Uterus (tissue), 2 donors: ENCODE data around the gene IRF8.

Source experiments
- POLR2A ChIP-seq, 2 donors: fragments of 450-650 bp; IDR thresholded peaks; one replicate each; pipeline ENCODE4 v1.6.1; 2016; ENCODE audit warnings: antibody characterized with exemption in 2 of 2, mild to moderate bottlenecking in 1 of 2, moderate library complexity in 1 of 2
- TF ChIP-seq, protein P1 (sequence below), 4 experiments: fragments of 200-600 bp in 2 of 4; fragments of 450-650 bp in 2 of 4; sonication (generic) in 2 of 4; IDR thresholded peaks; one replicate each; pipeline ENCODE4 v1.5.1; 2016 to 2019; ENCODE audit warnings: antibody characterized with exemption in 4 of 4, mild to moderate bottlenecking in 2 of 4, moderate library complexity in 1 of 4

DNA sequence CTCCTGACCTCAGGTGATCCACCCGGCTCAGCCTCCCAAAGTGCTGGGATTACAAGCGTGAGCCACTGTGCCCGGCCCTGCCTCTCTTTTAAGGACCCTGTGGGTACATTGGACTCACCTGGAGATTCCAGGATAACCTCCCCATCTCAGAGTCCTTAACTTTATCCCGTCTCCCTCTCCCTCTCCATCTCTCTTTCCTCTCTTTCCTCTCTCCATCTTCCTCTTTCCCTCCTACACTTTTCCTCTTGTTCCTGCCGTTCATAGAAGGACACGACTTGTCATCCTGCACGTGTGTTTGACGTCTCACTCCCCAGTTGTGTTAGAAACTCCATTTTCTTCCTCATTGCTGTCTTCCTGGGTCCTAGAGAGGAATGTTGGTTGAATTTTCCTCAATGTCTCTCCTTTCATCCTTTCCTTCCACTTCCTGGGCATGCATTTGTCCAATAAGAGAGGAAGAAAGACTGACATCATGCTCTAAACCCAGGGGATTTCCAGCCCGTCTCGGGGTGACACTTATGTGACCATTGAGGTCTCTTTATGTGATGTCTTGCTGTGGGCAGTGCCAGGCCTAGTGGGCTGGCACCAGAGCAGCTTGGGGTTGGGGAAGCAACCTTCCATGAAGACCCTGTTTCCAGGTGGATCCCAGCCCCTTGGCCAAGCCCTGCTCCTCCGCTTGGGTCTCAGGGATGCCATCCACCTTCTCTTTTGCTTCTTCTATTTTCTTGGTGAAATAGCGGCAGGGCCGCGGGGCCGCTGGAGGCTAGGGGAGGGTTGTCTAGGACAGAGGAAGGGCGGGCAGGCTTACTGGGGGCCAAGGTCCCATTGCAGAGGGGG, 39.8 kb upstream of the IRF8 start:
- TF ChIP-seq, protein P1, sequence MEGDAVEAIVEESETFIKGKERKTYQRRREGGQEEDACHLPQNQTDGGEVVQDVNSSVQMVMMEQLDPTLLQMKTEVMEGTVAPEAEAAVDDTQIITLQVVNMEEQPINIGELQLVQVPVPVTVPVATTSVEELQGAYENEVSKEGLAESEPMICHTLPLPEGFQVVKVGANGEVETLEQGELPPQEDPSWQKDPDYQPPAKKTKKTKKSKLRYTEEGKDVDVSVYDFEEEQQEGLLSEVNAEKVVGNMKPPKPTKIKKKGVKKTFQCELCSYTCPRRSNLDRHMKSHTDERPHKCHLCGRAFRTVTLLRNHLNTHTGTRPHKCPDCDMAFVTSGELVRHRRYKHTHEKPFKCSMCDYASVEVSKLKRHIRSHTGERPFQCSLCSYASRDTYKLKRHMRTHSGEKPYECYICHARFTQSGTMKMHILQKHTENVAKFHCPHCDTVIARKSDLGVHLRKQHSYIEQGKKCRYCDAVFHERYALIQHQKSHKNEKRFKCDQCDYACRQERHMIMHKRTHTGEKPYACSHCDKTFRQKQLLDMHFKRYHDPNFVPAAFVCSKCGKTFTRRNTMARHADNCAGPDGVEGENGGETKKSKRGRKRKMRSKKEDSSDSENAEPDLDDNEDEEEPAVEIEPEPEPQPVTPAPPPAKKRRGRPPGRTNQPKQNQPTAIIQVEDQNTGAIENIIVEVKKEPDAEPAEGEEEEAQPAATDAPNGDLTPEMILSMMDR (IDR thresholded peaks at IDR 0.05) = no peak
- TF ChIP-seq POLR2A (IDR thresholded peaks at IDR 0.05) = no peak
